H9 (cell line): ENCODE results near the gene CADPS2. TPM values are rescaled to one million over a fixed set of nuclear protein-coding genes. Genes with fewer than 3 reads are reported as not detected.

Source experiments
- DNase-seq: peaks from one replicate; pipeline ENCODE4 v3.0.0-alpha.2; 2017
- H2AFZ ChIP-seq: one replicate; pipeline ENCODE4 v1.6.1; 2013; ENCODE audit warnings: mild to moderate bottlenecking, low read length, control low read depth, moderate library complexity
- H2AK5ac ChIP-seq: 2 replicates; pipeline ENCODE4 v1.6.1; 2013; ENCODE audit warnings: low read length, control low read depth, mixed read lengths; ENCODE audit not compliant: insufficient read length
- H2BK120ac ChIP-seq: one replicate; pipeline ENCODE4 v1.6.1; 2013; ENCODE audit warnings: low read depth, mild to moderate bottlenecking, low read length, control low read depth, inconsistent platforms; ENCODE audit not compliant: poor library complexity, severe bottlenecking
- H2BK12ac ChIP-seq: 2 replicates; pipeline ENCODE4 v1.6.1; 2013; ENCODE audit warnings: low read length, control low read depth, mixed read lengths, low read depth; ENCODE audit not compliant: insufficient read length
- H2BK15ac ChIP-seq: 2 replicates; pipeline ENCODE4 v1.6.1; 2013; ENCODE audit warnings: low read depth, low read length, control low read depth
- H2BK20ac ChIP-seq: one replicate; pipeline ENCODE4 v1.6.1; 2013; ENCODE audit warnings: low read depth, mild to moderate bottlenecking, low read length, control low read depth, inconsistent platforms; ENCODE audit not compliant: poor library complexity, severe bottlenecking
- H2BK5ac ChIP-seq: 2 replicates; pipeline ENCODE4 v1.6.1; 2013; ENCODE audit warnings: low read length, control low read depth, mixed read lengths; ENCODE audit not compliant: insufficient read length
- H3K14ac ChIP-seq: 2 replicates; pipeline ENCODE4 v1.6.1; 2013; ENCODE audit warnings: low read length, control low read depth; ENCODE audit not compliant: insufficient read depth
- H3K18ac ChIP-seq: 2 replicates; pipeline ENCODE4 v1.6.1; 2013; ENCODE audit warnings: low read depth, mild to moderate bottlenecking, mixed read lengths, low read length, control low read depth; ENCODE audit not compliant: insufficient read length
- H3K23ac ChIP-seq: 2 replicates; pipeline ENCODE4 v1.6.1; 2013; ENCODE audit warnings: low read length, control low read depth, mixed read lengths, low read depth; ENCODE audit not compliant: insufficient read length
- H3K23me2 ChIP-seq: 2 replicates; pipeline ENCODE4 v1.6.1; 2013; ENCODE audit warnings: low read depth, mild to moderate bottlenecking, mixed read lengths, low read length, control low read depth; ENCODE audit not compliant: insufficient read length, poor library complexity, severe bottlenecking
- H3K27ac ChIP-seq: 2 replicates; pipeline ENCODE4 v1.5.1; 2013; ENCODE audit warnings: low read length, control low read depth, mixed read lengths, low read depth; ENCODE audit not compliant: insufficient read length
- H3K27me3 ChIP-seq: 2 replicates; pipeline ENCODE4 v1.6.1; 2013; ENCODE audit warnings: low read length, control low read depth, inconsistent platforms; ENCODE audit not compliant: insufficient read depth
- H3K4ac ChIP-seq: 2 replicates; pipeline ENCODE4 v1.6.1; 2013; ENCODE audit warnings: low read depth, mild to moderate bottlenecking, control low read depth, inconsistent platforms, low read length, moderate library complexity
- H3K4me1 ChIP-seq: 2 replicates; pipeline ENCODE4 v1.6.1; 2013; ENCODE audit warnings: low read length, control low read depth, inconsistent platforms; ENCODE audit not compliant: insufficient read depth
- H3K4me2 ChIP-seq: 2 replicates; pipeline ENCODE4 v1.6.1; 2013; ENCODE audit warnings: low read length, control low read depth, mixed read lengths; ENCODE audit not compliant: insufficient read length, insufficient read depth
- H3K56ac ChIP-seq: 2 replicates; pipeline ENCODE4 v1.6.1; 2013; ENCODE audit warnings: low read depth, mild to moderate bottlenecking, mixed read lengths, low read length, control low read depth; ENCODE audit not compliant: insufficient read length
- H3K79me1 ChIP-seq: 2 replicates; pipeline ENCODE4 v1.6.1; 2013; ENCODE audit warnings: low read depth, mild to moderate bottlenecking, moderate library complexity, low read length, control low read depth, inconsistent platforms; ENCODE audit not compliant: insufficient read depth, poor library complexity, severe bottlenecking
- H3K79me2 ChIP-seq: 2 replicates; pipeline ENCODE4 v1.6.1; 2013; ENCODE audit warnings: low read length, control low read depth, inconsistent platforms; ENCODE audit not compliant: insufficient read depth
- H3K9ac ChIP-seq: 2 replicates; pipeline ENCODE4 v1.6.1; 2013; ENCODE audit warnings: low read length, control low read depth, mixed read lengths; ENCODE audit not compliant: insufficient read length; ENCODE audit errors: extremely low read depth
- H3K9me3 ChIP-seq: one replicate; pipeline ENCODE4 v1.6.1; 2013; ENCODE audit warnings: low read depth, low read length, inconsistent platforms; ENCODE audit not compliant: control insufficient read depth
- H3T11ph ChIP-seq: one replicate; pipeline ENCODE4 v1.6.1; 2013; ENCODE audit warnings: mild to moderate bottlenecking, low read length, control low read depth, inconsistent platforms
- H4K20me1 ChIP-seq: one replicate; pipeline ENCODE4 v1.6.1; 2013; ENCODE audit not compliant: control insufficient read depth, insufficient read length, insufficient read depth
- H4K5ac ChIP-seq: 2 replicates; pipeline ENCODE4 v1.6.1; 2013; ENCODE audit warnings: low read depth, mild to moderate bottlenecking, mixed read lengths, low read length, control low read depth; ENCODE audit not compliant: insufficient read length
- H4K8ac ChIP-seq: replicated peaks from 2 replicates; pipeline ENCODE4 v1.6.1; 2013; ENCODE audit warnings: low read length, control low read depth, mixed read lengths, low read depth; ENCODE audit not compliant: insufficient read length
- H4K91ac ChIP-seq: 2 replicates; pipeline ENCODE4 v1.6.1; 2013; ENCODE audit warnings: low read depth, mild to moderate bottlenecking, moderate library complexity, mixed read lengths, low read length, control low read depth; ENCODE audit not compliant: insufficient read length
- H3K27ac Mint-ChIP-seq, 3 experiments: 2 replicates in 2 of 3; 3 replicates in 1 of 3; pipeline ENCODE4 v1.8.0; 2020 to 2021; ENCODE audit warnings: mixed read lengths in 3 of 3, mild to moderate bottlenecking in 1 of 3, moderate library complexity in 1 of 3
- H3K27me3 Mint-ChIP-seq: 2 replicates; pipeline ENCODE4 v1.8.0; 2021; ENCODE audit warnings: low read depth, mild to moderate bottlenecking, moderate library complexity, mixed read lengths
- H3K36me3 Mint-ChIP-seq, 3 experiments: 2 replicates in 2 of 3; 3 replicates in 1 of 3; pipeline ENCODE4 v1.8.0; 2020 to 2021; ENCODE audit warnings: low read depth in 3 of 3, mixed read lengths in 3 of 3; ENCODE audit not compliant: insufficient read depth in 1 of 3
- H3K4me1 Mint-ChIP-seq, 2 experiments: 2 replicates each; pipeline ENCODE4 v1.8.0; 2020; ENCODE audit warnings: mixed read lengths in 2 of 2
- H3K4me3 Mint-ChIP-seq, 2 experiments: 2 replicates in 1 of 2; 3 replicates in 1 of 2; pipeline ENCODE4 v1.8.0; 2020 to 2021; ENCODE audit warnings: mild to moderate bottlenecking in 2 of 2, mixed read lengths in 2 of 2, moderate library complexity in 1 of 2
- H3K9me3 Mint-ChIP-seq, 2 experiments: 2 replicates in 1 of 2; 3 replicates in 1 of 2; pipeline ENCODE4 v1.8.0; 2020; ENCODE audit warnings: mild to moderate bottlenecking in 2 of 2, mixed read lengths in 2 of 2, moderate library complexity in 1 of 2
- WGBS: extraction: QIAGEN DNeasy Blood & Tissue Kit; methylation state at CpG from one replicate; pipeline ENCODE4 v1.1.7; 2013; ENCODE audit warnings: missing lambda C conversion rate, low lambda C conversion rate, mixed read lengths; ENCODE audit not compliant: insufficient read length; ENCODE audit errors: extremely low coverage; 5-methylcytosine and 5-hydroxymethylcytosine counted together
- total RNA-seq: library from RNA; stranded (reverse); gene quantifications from 2 replicates; pipeline ENCODE4 v1.2.1, GENCODE V29; 2021
- TF ChIP-seq, protein P1 (sequence below): fragments of 200-600 bp; sonication (generic); conservative IDR thresholded peaks from 3 replicates; pipeline ENCODE4 v1.8.0; 2021; ENCODE audit warnings: antibody characterized with exemption, mild to moderate bottlenecking

CADPS2 gene
- total RNA-seq, 1 experiment from 2014 or later: 7.1 TPM

DNA sequence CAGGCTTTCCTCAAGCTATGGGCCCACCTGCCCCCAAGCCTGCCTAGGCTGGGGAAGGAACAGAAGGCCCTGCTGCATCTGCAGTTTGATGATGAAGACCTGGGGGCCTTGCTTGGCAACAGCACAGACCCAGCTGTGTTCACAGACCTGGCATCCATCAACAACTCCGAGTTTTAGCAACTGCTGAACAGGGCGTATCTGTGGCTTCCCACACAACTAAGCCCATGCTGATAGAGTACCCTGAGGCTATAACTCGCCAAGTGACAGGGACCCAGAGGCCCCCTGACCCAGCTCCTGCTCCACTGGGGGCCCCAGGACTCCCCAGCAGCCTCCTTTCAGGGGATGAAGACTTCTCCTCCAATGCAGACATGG is 36.3 kb downstream of the CADPS2 start:
- no CpG with 5 or more reads among the region's 3 CpGs for WGBS
- Mint-ChIP-seq H3K27ac (no peak overlapping the region), H3K36me3 (peaks cover 3 to 9% (median 7%) of the 10 kb centered on the region in 3 experiments; a peak in 6 of 7 replicates), H3K27me3 (no peaks in the 10 kb centered on the region; the same call in 1 of the 2 replicates), H3K9me3 (no peaks in the 10 kb centered on the region; a peak in 2 of 5 replicates), H3K4me1 (peaks cover 9 to 18% of the 10 kb centered on the region in 2 experiments), H3K4me3 (no peak overlapping the region)
- Histone ChIP-seq H3K9ac (no peak overlapping the region), H3K4ac (no peak overlapping the region), H3K79me1 (no peaks in the 10 kb centered on the region), H3K4me2 (no peak overlapping the region), H2BK20ac (no peak overlapping the region), H3T11ph (no peak overlapping the region), H4K91ac (no peak overlapping the region), H3K27ac (no peak overlapping the region), H4K20me1 (no peaks in the 10 kb centered on the region), H2BK12ac (no peak overlapping the region), H3K18ac (no peak overlapping the region), H2AK5ac (no peak overlapping the region), H3K27me3 (no peaks in the 10 kb centered on the region), H3K56ac (no peak overlapping the region), H2AFZ (no peak overlapping the region), H2BK120ac (no peak overlapping the region), H3K23me2 (no peaks in the 10 kb centered on the region), H2BK15ac (no peak overlapping the region), H3K14ac (no peak overlapping the region), H2BK5ac (no peak overlapping the region), H4K5ac (no peak overlapping the region), H3K79me2 (no peaks in the 10 kb centered on the region), H3K23ac (no peak overlapping the region), H4K8ac (no peak overlapping the region), H3K9me3 (no peaks in the 10 kb centered on the region), H3K4me1 (peaks cover 3% of the 10 kb centered on the region; the same call in 1 of the 2 replicates)
- TF ChIP-seq, protein P1, sequence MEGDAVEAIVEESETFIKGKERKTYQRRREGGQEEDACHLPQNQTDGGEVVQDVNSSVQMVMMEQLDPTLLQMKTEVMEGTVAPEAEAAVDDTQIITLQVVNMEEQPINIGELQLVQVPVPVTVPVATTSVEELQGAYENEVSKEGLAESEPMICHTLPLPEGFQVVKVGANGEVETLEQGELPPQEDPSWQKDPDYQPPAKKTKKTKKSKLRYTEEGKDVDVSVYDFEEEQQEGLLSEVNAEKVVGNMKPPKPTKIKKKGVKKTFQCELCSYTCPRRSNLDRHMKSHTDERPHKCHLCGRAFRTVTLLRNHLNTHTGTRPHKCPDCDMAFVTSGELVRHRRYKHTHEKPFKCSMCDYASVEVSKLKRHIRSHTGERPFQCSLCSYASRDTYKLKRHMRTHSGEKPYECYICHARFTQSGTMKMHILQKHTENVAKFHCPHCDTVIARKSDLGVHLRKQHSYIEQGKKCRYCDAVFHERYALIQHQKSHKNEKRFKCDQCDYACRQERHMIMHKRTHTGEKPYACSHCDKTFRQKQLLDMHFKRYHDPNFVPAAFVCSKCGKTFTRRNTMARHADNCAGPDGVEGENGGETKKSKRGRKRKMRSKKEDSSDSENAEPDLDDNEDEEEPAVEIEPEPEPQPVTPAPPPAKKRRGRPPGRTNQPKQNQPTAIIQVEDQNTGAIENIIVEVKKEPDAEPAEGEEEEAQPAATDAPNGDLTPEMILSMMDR: no peak
- no peak for DNase-seq
